ENCODE data around the gene CERS6. TPM values are rescaled to one million over a fixed set of nuclear protein-coding genes. Genes with fewer than 3 reads are reported as not detected.

Gene CERS6
- total RNA-seq, 1 donor: 16.0 TPM

GRCh38 chr2:168794968-168795367 is 338.9 kb downstream of the CERS6 start:
- no peak for DNase-seq (ENCODE audit: low read depth)
- H3K4me3 ChIP-seq (ENCODE audit: low read depth, low read length): no peak overlapping the region
- TF ChIP-seq CTCF (IDR thresholded peaks at IDR 0.05; ENCODE audit: insufficient read depth, low read depth, low read length): no peak

GRCh38 chr2:168796090-168796577 is 340.1 kb downstream of the CERS6 start:
- no peak overlapping the region for H3K4me3 ChIP-seq (ENCODE audit: low read depth, low read length)
- DNase-seq (ENCODE audit: low read depth): no peak
- TF ChIP-seq CTCF (IDR thresholded peaks at IDR 0.05; ENCODE audit: insufficient read depth, low read depth, low read length): no peak

- no peak for TF ChIP-seq CTCF (IDR thresholded peaks at IDR 0.05; ENCODE audit: insufficient read depth, low read depth, low read length)
- DNase-seq (ENCODE audit: low read depth): peak; percentile 34
- H3K4me3 ChIP-seq (ENCODE audit: low read depth, low read length): no peak overlapping the region
Measured at GRCh38 chr2:168796583-168797285, 340.7 kb downstream of the CERS6 start.

- no peak for TF ChIP-seq CTCF (IDR thresholded peaks at IDR 0.05; ENCODE audit: insufficient read depth, low read depth, low read length)
- DNase-seq (ENCODE audit: low read depth): no peak
- no peak overlapping the region for H3K4me3 ChIP-seq (ENCODE audit: low read depth, low read length)
Measured at GRCh38 chr2:168797286-168797655, 341.2 kb downstream of the CERS6 start.

GRCh38 chr2:168798076-168798887 is 342.2 kb downstream of the CERS6 start:
- no peak for TF ChIP-seq CTCF (IDR thresholded peaks at IDR 0.05; ENCODE audit: insufficient read depth, low read depth, low read length)
- H3K4me3 ChIP-seq (ENCODE audit: low read depth, low read length): no peak overlapping the region
- peak; percentile 16 for DNase-seq (ENCODE audit: low read depth)

GRCh38 chr2:168798888-168799410 is 342.9 kb downstream of the CERS6 start:
- DNase-seq (ENCODE audit: low read depth): no peak
- no peak for TF ChIP-seq CTCF (IDR thresholded peaks at IDR 0.05; ENCODE audit: insufficient read depth, low read depth, low read length)
- H3K4me3 ChIP-seq (ENCODE audit: low read depth, low read length): no peak overlapping the region
